HG03457 (cell line): Measurements from ENCODE around the gene DLGAP5.
A peak's percentile ranks its signal among the peaks of the same experiment; 100 is the strongest.

Source experiments
- ATAC-seq: cut with Tn5 transposase; IDR thresholded peaks from one replicate; pipeline ENCODE4 v1.9.1; 2021; ENCODE audit warnings: moderate number of reproducible peaks; ENCODE audit not compliant: unreplicated experiment

Gene DLGAP5, protein sequence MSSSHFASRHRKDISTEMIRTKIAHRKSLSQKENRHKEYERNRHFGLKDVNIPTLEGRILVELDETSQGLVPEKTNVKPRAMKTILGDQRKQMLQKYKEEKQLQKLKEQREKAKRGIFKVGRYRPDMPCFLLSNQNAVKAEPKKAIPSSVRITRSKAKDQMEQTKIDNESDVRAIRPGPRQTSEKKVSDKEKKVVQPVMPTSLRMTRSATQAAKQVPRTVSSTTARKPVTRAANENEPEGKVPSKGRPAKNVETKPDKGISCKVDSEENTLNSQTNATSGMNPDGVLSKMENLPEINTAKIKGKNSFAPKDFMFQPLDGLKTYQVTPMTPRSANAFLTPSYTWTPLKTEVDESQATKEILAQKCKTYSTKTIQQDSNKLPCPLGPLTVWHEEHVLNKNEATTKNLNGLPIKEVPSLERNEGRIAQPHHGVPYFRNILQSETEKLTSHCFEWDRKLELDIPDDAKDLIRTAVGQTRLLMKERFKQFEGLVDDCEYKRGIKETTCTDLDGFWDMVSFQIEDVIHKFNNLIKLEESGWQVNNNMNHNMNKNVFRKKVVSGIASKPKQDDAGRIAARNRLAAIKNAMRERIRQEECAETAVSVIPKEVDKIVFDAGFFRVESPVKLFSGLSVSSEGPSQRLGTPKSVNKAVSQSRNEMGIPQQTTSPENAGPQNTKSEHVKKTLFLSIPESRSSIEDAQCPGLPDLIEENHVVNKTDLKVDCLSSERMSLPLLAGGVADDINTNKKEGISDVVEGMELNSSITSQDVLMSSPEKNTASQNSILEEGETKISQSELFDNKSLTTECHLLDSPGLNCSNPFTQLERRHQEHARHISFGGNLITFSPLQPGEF

DNA sequence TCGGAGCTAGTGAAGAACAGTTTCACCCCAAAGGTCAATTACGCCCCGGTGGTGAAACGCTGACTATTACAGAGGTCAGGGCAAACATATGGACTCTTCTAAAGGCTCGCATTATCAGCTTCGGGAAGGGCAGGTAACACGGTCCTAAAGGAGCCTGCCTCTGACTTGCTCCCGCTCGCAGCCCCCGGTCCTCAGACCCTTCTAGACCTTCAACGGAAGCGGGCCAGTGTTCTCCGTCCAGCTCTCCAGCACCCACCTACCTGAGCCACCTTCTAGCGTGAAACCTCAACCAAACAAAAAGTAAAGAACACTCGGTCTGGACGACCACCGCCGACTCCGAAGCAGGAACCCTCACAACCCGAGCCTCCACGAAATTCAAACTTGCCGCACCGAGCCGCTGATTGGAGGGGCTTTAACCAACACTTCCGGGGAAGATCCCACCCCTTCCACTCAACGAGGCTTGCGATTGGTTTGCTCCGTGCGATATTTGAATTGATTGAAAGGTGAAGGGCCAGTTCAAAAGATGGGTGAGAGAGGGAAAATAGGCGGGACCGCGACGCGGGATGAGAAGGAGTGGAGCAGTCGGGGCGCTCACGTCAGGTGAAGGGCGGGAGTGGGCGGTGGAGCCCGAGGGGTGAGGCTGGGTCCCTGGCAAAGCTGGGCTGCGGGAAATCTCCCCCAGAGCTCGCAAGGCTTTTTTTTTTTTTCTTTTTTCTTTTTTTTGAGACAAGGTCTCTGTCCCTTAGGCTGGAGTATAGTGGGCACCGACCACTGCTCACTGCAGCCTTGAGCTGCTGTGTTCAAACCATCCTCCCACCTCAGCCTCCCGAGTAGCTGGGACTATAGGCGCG lies at the start of gene DLGAP5:
Gene DLGAP5 (minus strand): TSS at position 383 of the 851 bp plus-strand sequence. CDS start 2,406 bp downstream, outside the sequence.
- ATAC-seq: peak; percentile 84

DNA sequence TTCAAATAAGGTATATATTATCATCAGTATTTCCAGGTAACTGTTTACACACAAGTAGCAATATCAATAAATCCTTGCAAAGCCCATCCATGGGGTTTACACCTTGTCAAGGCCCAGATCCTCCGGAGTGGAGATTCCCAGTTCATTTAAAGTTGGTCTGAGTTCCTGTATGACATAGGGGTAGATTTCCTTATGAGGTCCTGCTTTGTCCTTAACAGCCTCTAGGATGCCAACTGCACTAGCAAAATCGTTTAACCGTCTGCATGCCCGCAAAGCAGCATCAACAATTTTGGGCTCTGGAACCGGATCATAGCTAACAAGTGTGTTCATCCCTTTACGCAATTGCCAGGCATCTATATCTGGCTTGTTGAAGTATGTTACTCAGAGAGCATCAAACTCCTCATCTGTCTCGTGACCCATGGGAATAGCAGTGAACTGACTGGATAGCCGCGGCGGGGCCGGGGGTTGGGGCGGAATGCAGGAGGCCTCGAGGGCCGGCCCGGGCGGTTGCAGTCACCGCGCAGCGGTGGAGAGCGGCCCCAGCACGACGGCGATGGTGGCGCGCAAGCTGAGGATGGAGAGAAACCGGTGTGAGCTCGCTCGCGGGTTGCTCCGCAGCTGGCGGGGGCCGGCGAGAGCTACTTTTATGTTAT lies 49.3 kb upstream of the DLGAP5 start:
- no peak for ATAC-seq

DNA sequence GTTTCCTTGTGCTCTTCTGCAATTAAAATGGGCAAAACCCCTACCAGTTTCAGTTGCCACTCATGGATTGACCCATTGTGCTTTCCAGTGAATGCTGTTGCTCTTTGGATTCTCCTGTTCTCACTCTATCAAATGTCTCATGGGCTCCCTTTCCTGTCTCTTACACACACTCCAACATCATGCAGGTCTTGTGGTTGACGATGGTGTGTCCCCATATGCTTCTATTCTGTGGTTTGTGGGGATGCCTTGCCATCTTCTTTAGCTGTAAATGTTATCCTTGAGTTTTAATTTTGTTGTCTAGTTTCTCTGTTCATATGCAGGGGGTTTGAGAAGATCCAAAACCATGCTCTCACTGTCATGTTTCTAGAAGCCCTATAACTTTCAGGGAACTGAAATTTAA lies 47.9 kb upstream of the DLGAP5 start:
- no peak for ATAC-seq

DNA sequence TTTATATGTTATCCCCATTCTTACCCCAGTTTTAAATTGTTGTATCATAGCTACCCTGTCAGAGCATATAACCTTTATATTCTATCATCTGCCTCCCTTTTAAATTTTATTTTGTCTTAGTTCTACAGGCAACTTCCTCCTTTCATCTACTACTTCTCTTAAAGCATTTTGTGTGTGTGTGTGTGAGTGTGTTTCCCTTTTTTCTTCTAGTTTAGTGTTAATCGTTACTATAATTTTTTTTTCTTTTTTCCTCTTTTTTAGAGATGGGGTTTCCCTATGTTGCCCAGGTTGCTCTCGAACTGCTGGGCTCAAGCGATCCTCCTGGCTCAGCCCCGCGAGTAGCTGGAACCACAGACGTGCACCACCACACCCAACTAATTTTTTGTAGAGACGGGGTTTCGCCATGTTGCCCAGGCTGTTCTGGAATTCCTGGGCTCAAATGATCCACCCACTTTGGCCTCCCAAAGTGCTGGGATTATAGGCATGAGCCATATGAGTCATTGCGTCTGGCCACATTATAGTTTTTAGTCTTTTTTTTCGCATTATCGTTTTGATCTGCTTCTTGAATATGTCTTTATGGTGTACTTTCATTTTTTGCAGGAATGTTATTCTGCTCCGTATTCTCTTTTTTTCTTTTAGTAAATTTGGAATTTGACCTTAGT lies 46.8 kb upstream of the DLGAP5 start:
- no peak for ATAC-seq

DNA sequence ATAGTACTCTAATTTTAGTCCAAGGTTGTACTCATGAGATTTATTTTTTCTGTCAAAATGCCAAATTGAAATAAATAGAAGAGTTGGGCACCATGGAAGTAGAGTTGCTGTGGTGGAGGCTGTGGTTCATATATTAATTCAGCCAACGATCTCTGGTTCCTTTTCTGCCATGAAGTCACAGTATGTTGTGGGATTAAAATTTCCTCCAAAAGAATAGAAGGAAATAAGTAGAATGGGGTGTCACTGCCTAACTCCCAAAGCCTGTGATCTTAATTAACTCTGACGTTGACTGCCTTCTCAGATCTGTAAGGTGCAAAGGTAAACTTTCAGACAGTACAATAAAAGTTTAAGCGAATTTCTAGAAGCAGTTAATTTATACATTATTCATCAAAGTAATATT lies 42.2 kb upstream of the DLGAP5 start:
- no peak for ATAC-seq

DNA sequence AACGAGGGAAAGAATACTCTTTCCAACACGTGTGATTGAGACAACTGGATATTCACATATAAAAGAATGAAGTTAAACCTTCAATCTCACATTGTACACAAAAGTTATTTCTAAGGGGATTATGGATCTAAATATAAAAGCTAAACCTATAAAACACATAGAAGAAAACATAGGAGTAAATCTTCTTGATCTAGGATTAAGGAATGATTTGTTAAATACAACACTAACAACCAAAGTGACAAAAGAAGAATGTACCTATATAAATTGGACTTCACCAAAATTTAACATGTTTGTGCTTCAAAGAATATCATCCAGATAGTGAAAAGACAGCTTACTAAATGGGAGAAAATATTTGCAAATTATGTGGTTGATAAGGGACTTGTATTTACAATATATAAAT lies 36.9 kb upstream of the DLGAP5 start:
- ATAC-seq: no peak

DNA sequence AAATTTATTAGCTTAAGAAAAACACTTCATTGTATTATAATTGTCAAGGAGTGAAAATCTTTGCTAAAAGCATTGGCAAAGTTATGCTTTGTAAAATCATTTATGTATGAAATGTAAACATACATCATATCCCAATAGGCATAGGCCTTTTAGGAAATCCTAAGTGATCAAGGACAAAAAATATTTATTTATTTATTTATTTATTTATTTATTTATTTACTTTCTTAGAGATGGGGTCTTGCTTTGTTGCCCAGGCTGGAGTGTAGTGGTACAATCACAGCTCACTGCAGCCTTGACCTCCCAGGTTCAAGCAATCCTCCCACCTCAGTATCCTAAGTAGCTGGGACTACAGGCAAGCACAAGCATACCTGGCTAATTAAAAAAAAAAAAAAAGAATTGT lies 32.0 kb upstream of the DLGAP5 start:
- no peak for ATAC-seq

DNA sequence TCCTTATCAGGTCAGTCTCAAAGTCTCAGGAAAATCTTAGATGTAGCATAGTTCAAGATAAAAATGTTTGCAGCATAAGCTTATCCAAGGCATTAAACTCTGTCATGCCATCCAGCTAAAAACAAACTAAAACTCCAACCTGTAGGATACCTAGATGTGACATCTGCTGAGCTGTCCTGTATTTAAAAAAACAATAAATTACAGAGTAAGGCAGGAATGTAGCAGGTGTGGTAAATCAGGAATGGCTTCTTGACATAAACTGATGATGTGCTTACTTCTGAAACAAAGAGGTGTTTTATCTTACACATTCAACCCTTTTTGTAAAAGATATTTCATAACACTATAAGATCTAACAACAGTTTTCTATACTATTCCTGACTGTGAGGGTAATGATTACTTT lies 30.6 kb upstream of the DLGAP5 start:
- ATAC-seq: no peak

DNA sequence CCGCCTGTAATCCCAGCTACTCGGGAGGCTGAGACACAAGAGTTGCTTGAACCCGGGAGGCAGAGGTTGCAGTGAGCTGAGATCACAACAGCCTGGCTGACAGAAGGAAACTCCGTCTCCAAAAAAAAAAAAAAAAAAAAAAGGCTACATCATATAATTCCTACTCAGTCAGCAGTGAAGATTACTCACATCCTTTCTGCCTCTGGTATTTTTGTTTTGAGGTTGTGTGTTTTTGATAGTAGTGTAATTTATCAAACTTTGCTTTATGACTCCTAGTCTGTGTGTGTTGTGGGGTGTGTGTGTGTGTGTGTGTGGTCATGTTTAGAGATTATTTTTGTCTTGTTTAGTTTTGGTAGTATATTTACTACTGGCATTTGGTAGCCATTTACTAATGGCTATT lies 29.8 kb upstream of the DLGAP5 start:
- ATAC-seq: no peak

DNA sequence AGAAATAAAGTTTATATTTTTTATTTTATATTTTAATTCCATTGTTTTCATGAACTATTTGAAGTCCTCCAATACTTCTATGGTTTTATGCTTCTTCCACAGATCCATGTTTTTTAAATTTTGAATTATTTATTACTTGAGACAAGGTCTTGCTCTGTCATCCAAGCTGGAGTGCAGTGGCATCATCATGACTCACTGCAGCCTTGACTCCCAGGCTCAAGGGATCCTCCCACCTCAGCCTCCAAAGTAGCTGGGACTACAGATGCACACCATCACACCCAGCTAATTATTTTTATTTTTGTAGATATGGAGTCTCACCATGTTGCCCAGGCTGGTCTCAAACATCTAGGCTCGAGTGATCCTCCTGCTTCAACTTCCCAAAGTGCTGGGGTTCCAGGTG lies 28.8 kb upstream of the DLGAP5 start:
- ATAC-seq: no peak

DNA sequence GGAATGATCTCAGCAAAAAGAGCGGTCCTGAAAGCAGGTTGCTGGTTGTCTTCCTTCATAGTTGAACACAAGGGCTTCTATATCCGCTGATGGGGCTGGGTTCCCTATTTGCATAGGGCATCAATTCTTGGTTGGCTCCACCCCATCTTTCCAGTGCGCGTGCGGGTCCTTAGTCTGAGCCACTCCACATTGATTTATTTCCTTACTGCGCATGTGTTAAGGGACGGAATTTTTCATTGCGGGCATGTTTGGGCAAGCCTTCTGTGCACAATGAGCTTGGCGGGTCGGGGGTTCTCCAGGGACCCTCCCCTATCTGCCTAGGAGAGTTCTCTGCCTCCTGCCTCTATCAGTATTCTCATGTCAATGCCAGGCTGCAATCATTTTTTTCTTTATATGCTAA lies 21.2 kb upstream of the DLGAP5 start:
- ATAC-seq: no peak

DNA sequence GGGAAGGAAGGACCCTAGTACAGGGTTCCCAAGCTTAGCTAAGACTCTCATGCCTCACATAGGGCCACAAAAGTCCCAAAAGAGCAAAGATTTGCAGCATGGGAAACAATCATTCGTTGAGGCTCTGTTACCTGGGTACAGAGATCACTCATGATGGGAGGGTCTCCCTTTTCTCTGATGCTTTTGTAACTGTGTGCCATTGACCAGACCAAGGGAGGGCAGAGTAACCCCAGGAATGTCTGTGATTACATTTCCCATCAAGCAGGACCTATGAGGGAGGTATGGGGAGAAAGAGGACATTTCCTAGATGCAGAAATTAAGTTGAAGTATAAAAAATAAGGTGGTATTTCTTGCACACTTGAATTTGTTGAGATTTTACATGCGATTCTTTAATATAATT lies 16.4 kb upstream of the DLGAP5 start:
- ATAC-seq: no peak

DNA sequence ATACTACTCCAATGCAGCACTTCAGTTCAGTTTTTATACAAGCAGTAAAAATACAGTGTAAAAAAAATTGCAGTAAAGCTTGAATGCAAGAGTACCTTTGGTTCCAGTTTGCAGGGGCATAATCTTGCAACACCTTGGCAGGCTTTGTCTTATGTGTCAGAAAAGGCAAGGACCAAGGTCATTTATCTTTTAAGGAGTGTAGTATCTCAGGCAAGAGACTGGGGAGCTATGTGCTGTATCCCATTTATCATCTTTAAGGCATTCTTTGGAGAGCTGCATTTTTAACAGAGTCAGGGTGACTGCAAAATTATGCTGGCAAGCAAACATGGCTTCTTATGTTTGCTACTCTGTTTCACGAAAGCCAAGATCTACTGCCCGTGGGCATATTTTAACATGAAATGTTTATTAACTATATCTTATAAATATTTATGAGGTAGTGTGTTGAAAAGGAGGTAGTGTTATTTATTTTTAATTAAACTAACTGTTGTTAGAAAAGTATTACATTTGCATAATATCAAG lies 14.8 kb upstream of the DLGAP5 start:
- no peak for ATAC-seq

DNA sequence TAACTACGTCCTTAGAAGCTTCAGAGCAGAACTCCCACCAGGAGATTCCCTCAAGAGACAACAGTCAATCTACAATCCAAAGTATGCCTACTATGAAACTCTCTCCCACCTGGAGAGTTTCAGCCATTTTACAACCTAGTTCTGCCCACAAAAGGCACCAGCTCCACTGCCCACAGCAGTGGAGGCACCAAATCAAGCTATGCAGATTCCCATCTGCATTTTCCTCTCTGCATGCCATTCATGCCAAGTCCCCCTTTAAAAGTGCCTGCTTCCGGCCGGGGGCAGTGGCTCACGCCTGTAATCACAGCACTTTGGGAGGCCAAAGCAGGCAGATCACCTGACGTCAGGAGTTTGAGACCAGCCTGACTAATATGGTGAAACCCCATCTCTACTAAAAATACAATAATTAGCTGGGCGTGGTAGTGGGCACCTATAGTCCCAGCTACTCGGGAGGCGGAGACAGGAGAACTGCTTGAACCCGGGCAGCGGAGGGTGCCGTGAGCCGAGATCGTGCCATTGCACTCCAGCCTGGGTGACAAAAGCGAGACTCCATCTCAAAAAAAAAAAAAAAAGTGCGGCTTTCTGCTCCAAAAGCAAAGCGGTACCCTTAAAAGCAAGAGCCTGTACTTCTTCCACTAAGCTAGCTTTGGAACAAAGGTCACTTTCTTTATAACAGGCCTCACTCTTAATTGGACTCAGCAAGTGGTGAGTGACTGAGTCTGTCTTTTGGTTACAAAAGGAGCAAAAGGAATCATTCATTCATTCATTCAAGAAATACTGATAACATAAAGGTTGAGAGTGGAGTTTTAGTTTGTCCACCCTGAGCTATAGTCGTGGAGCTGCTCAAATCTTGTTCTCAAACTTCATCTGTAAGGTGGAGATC lies 10.1 kb upstream of the DLGAP5 start:
- ATAC-seq: no peak

DNA sequence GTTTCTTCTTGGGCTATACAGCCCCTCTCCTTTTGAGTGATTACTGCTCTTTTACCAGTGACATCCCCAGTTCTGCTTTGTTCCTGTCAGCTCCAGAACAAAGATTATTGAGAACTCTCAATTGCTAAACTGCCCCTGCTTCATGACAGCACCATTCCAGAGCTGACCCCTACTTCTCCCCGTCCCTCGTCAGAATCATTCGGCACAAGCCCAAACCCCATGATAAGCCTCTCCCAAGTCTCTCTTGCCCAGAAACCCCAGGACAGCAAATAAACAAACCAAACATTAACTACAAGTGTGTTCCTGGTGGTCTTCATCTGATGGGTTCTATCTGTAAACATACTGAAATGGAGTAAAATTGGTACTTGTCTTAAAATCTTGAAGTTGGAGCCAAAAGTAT lies 9.3 kb upstream of the DLGAP5 start:
- no peak for ATAC-seq

DNA sequence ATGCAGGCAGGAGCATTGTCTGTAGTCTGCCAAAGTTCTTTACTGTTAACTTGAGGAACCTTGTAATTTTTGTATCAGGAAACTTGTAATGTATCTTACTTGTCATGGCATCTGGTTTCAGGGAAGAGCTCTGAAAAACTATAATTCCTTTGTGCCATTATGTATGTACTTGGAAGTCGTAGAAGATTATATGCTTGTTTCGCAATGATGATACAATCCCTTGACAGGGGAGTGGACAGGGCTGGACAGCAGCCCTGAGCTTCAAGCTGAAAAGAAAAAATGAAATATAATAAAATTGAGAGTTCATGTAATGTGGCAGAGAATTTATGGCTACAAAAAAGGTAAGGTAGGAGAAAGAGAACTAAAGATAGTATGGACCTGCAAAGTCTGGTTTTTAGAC lies 7.4 kb upstream of the DLGAP5 start:
- no peak for ATAC-seq

DNA sequence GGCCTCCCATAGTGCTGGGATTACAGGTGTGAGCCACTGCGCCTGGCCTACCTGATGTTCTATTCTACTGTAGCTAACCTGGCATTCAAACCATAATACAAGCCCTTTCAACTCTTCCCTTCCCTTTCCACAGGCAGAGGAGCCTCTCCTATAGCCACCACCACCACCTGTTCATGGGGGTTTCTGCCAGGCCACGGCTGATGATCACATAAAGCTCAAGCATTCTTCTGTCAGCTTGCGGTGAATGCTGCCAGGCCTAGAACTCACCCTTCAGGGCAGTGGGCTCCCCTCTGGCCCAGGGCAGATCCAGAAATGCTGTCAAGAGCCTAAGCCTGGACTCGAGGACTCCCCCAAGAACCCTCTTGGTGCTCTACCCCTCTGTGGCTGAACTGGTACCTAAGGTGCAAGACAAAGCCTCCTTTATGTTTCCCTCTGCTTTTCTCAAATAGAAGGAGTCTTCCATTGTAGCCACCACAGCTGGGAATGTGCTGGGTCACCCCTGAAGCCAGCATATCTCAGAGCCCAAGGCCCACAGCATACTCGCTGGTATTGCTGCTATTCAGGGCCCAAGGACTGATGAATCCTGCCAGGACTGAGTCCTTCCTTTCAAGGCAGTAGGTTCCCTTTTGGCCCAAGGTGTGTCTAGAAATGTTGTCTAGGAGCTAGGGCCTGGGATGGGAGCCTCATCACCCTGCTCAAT lies 3.4 kb upstream of the DLGAP5 start:
- no peak for ATAC-seq

DNA sequence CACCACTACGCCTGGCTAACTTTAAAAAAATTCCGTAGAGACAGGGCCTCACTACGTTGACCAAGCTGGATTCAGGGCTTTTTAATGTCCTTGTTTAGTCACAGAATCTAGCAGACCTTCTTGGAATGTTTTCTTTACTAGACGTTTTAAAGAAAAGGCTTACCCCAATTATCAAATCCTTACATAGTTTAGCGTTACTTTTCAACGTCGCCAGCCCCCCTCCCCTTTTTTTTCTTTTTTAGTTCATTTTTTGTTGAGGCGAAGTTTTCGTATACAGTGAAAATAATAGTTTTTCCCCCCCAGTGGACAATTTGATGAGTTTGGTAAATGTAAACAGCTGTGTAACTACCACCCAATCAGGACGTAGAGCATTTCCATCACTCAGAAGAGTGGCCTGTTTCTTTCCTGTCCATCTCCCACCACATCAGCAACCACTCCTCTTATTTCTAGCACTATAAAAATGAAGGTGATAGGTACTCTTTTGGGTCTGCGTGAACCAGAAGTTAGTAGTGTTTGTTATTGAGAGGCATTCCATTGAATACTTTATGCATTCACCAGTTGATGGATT lies 753 bp upstream of the DLGAP5 start:
- ATAC-seq: no peak
